Activated naive CD4-positive, alpha-beta T cell treated with Interleukin-2 at 50 U/mL for 16 hours (primary cell): Measurements from ENCODE around the gene ARPC1B.
A peak's percentile ranks its signal among the peaks of the same experiment; 100 is the strongest.
"Not testable (repeated sequence)": the region's sequence is repeated elsewhere in the genome, so short reads cannot be mapped to it uniquely, and the experiment has no call there.

Source experiments
- DNase-seq: peaks from one replicate; pipeline ENCODE4 v3.0.0-alpha.2; 2020

The ARPC1B gene

GRCh38 chr7:99410635-99411034 is 36.1 kb downstream of the ARPC1B start:
- no peak for DNase-seq

DNA sequence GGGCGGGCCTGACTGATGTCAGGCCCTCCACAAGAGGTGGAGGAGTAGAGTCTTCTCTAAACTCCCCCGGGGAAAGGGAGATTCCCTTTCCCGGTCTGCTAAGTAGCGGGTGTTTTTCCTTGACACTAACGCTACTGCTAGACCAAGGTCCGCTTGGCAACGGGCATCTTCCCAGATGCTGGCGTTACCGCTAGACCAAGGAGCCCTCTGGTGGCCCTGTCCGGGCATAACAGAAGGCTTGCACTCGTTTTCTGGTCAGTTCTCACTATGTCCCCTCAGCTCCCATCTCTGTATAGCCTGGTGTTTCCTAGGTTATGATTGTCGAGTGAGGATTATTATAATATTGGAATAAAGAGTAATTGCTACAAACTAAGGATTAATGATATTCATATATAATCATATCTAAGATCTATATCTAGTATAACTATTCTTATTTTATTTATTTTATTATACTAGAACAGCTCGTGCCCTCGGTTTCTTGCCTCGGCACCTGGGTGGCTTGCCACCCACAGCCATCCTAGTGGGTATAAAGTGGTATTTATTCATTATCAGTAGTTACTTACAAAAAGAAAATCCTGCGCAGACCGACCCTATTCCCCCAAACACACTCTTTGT is 41.1 kb downstream of the ARPC1B start:
- DNase-seq: peak; percentile 39

DNA sequence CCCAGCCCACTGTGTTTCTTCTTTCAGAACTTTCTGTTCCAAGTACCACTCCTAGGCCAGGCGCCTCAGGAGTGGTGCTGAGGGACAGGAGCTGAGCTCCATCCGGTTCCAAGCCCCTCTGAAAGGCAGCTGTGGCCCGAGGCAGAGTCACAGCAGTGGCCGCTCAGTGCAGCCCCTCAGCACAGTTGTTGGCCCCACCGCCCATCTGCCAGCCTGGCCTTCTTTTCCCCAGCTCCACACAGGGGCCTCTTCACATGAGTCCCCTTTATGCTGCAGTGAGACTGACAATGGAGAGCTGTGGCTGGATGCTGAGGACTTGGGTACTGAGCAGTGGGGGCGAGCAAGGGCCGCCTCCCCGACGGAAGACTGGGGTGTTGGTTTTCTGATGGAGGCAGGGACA is 43.7 kb downstream of the ARPC1B start:
- DNase-seq: no peak

GRCh38 chr7:99419323-99420021 is 44.9 kb downstream of the ARPC1B start:
- no peak for DNase-seq

DNA sequence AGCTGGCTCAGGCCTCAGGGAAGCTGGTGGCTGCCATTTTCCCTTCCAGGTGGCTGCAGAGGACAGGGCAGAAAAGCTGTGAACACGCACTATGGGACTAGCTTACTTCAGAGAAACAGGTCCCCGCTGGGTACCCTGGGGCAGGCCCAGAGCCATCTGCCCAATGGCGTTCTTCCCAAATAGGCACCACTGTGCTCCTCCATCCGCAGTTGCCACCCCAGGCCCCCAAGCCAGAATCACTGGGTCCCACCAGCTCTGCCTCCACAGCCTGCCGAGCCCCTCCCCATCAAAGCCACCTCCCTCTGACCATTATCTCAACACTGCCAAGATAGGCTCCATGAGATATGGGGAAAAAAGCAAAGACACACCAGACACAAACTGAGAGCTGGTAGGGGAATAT is 45.7 kb downstream of the ARPC1B start:
- no peak for DNase-seq

DNA sequence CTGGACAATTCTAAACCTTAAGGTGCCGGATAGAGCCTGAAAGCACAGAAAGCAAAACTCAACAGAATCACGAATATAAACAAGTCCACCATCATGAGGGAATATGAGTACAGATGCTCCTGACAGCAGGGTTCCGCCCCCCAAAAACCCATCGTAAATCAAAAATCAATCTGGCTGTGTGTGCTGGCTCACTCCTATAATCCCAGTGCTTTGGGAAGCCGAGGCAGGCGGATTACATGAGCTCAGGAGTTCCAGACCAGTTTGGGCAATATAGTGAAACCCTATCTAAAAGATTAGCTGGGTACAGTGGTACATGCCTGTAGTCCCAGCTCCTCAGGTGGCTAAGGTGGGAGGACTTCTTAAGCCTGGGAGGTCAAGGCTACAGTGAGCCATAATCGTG is 46.5 kb downstream of the ARPC1B start:
- no peak for DNase-seq

DNA sequence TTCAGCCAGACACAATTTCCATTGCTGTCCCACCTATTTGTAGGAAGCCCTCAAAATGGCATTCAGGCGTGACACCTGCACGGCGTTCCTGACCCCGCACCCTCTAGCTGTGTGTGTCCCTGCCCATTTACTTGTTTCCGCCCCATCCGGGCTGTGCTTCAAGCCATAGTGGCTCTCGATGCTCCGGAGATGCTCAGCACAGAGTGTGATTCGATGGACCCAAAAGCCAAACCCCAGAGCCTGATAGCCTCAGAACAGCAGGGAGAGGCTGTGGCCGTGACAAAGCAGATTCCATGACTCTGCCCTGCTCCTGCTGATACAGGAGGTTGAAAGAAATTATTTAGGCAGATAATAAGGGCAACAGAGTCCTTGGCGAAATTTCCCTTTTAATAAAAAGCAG is 47.7 kb downstream of the ARPC1B start:
- no peak for DNase-seq

- DNase-seq: no peak
Measured at GRCh38 chr7:99422625-99423024, 48.1 kb downstream of the ARPC1B start.

- no peak for DNase-seq
Measured at GRCh38 chr7:99424932-99425730, 50.6 kb downstream of the ARPC1B start.

DNA sequence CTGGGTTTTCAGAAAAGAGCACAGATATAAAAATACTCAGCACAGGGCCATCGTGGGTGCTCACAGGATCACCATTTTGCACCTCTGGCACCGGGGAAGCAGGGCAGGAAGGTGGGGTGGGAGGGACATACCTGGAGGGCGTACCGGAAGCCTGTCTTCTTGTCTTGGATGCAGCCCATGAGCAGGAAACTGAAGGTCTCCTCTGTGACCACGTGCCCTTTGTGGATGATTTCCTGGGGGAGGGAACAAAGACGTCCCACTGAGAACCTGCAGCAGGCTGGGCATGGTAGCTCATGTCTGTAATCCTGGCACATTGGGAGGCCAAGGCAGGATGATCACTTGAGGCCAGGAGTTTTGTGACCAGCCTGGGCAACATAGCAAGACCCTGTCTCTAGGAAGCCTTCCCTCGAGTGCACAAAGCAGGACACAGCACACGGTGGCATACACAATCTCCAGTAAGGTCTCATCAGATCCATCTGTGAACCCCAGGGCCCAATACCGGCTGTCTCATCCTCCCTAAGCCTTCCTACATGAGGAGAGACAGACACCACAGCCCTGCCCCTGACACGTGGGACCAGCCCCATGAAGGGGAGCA is 54.5 kb downstream of the ARPC1B start:
- DNase-seq: no peak

DNA sequence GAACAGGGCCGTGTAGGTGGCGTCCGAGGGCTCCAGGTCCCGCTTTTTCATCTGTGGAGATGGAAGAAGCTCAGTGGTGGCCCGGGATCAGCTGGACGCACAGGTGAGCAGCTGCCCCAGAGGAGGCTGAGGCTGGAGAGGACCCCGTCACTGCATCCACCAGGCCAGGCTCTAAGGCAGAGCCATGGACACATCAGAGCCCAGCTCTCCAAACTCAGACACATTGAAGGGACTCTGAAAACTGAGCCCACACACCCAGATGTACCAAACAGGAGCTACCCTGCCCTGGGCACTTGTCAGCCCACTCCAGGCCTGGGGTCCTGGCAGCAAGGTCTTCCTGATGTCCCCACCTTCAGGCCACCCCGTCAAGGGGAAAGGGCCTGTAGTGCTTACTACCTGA is 55.2 kb downstream of the ARPC1B start:
- no peak for DNase-seq

GRCh38 chr7:99431756-99432540 is 57.4 kb downstream of the ARPC1B start:
- not testable (repeated sequence) for DNase-seq

GRCh38 chr7:99433158-99433557 is 58.6 kb downstream of the ARPC1B start:
- no peak for DNase-seq

GRCh38 chr7:99437946-99438572 is 63.5 kb downstream of the ARPC1B start:
- no peak for DNase-seq

DNA sequence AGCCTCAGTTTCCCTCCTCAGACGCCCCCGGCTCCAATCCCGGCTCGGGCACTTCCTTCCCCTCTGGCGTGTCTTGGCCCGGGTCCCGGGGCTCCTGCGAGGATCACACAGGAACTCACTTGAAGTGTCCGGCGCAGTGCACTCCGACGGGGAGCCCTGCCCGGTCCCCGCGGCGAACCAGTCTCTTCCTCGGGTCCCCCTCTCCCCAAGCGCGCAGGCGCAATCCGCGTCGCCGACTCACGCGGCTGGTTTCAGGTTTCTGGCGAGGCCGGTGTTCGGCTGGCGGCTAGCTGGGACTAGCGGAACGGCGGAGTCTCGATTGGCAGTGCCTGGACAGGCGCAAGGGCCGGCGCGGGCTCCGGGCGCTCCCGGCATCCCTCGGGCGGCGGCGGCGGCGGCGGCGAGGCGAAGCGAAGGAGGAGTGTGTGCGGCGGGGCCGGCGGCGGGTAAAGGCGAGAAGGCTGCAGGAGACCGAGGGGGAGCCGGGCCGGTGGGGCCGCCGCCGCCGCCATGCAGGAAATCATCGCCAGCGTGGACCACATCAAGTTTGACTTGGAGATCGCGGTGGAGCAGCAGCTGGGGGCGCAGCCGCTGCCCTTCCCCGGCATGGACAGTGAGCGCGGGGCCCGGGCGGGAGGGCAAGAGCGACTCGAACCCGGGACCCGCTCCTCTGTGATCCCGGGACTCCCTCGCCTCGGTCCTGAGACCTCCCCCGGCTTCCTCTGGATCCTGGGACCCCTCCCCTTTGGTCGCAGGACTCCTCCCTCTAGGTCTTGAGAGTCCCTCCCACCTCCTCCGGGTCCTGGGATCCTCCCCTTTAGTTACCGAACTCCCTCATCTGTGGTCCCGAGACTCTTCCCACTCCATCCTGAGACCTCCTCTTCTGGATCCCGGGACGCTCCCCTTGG is 64.3 kb downstream of the ARPC1B start, which contains the start of the genes CPSF4 and PTCD1:
TSS of gene CPSF4 (plus strand) at position 371 of the 908 bp plus-strand sequence. CDS start at position 511, 140 bp downstream.
TSS of gene PTCD1 (minus strand) at position 226 of the 908 bp plus-strand sequence. CDS start 3,556 bp downstream, outside the sequence.
- peak; percentile 94 for DNase-seq

GRCh38 chr7:99440195-99440594 is 65.7 kb downstream of the ARPC1B start:
- DNase-seq: no peak
